HEK293 (cell line): ENCODE measurements around the gene DKKL1.

Source experiments
- CTCF ChIA-PET: fragments of 350-600 bp; formaldehyde crosslinking; extraction: SDS; loops from one replicate; lab custom pipeline; 2021; ENCODE audit warnings: antibody characterized with exemption; lab: Yijun Ruan, JAX
- POLR2A ChIA-PET: fragments of 300-600 bp; formaldehyde crosslinking; extraction: SDS; loops from one replicate; lab custom pipeline; 2020; ENCODE audit warnings: antibody characterized with exemption, inconsistent platforms; lab: Yijun Ruan, JAX
- H3K27ac ChIP-seq: fragments of 200-500 bp; sonication (Bioruptor generic); 2 replicates; pipeline ENCODE4 v1.5.1; 2014; ENCODE audit warnings: low read depth, low read length, control low read depth, inconsistent platforms; ENCODE audit errors: extremely low read depth
- H3K36me3 ChIP-seq, 2 experiments: fragments of 200-500 bp in 1 of 2; sonication (Bioruptor generic) in 1 of 2; 1 replicate in 1 of 2; 2 replicates in 1 of 2; pipeline ENCODE4 v1.5.1; 2014 to 2017; ENCODE audit warnings: inconsistent platforms in 2 of 2, low read length in 2 of 2; ENCODE audit not compliant: control insufficient read depth in 2 of 2, insufficient read depth in 1 of 2
- H3K4me1 ChIP-seq: fragments of 200-500 bp; sonication (Bioruptor generic); 2 replicates; pipeline ENCODE4 v1.5.1; 2014; ENCODE audit warnings: mild to moderate bottlenecking, low read length, inconsistent platforms; ENCODE audit not compliant: control insufficient read depth, insufficient read depth
- H3K4me3 ChIP-seq: 2 replicates; pipeline ENCODE4 v1.5.1; 2011; ENCODE audit warnings: low read depth, mild to moderate bottlenecking, control low read depth, low read length, moderate library complexity
- H3K9me3 ChIP-seq: fragments of 200-500 bp; sonication (Bioruptor generic); 2 replicates; pipeline ENCODE4 v1.5.1; 2014; ENCODE audit warnings: low read depth, low read length, inconsistent platforms; ENCODE audit not compliant: control insufficient read depth, insufficient read depth
- CTCF ChIP-seq: fragments of 450-650 bp; formaldehyde crosslinking; IDR thresholded peaks from 2 replicates; pipeline ENCODE4 v1.5.1; 2016; ENCODE audit warnings: missing biosample characterization, missing genetic modification characterization
- GLIS1 ChIP-seq: fragments of 450-650 bp; formaldehyde crosslinking; IDR thresholded peaks from 2 replicates; pipeline ENCODE4 v1.5.1; 2016; ENCODE audit warnings: missing biosample characterization, missing genetic modification characterization
- SCRT1 ChIP-seq: fragments of 450-650 bp; formaldehyde crosslinking; IDR thresholded peaks from 2 replicates; pipeline ENCODE4 v1.5.1; 2016; ENCODE audit warnings: missing biosample characterization, missing genetic modification characterization, borderline replicate concordance
- SCRT2 ChIP-seq: fragments of 450-650 bp; formaldehyde crosslinking; IDR thresholded peaks from 2 replicates; pipeline ENCODE4 v1.5.1; 2016; ENCODE audit warnings: missing biosample characterization, missing genetic modification characterization
- SP2 ChIP-seq: fragments of 450-650 bp; formaldehyde crosslinking; IDR thresholded peaks from 2 replicates; pipeline ENCODE4 v1.5.1; 2016; ENCODE audit warnings: missing biosample characterization, missing genetic modification characterization
- ZBTB10 ChIP-seq: fragments of 450-650 bp; formaldehyde crosslinking; IDR thresholded peaks from 2 replicates; pipeline ENCODE4 v1.5.1; 2016; ENCODE audit warnings: missing biosample characterization, missing genetic modification characterization
- ZBTB48 ChIP-seq: fragments of 450-650 bp; formaldehyde crosslinking; IDR thresholded peaks from 2 replicates; pipeline ENCODE4 v1.5.1; 2016; ENCODE audit warnings: missing biosample characterization, missing genetic modification characterization
- ZBTB6 ChIP-seq: fragments of 450-650 bp; formaldehyde crosslinking; IDR thresholded peaks from 2 replicates; pipeline ENCODE4 v1.5.1; 2017; ENCODE audit warnings: missing biosample characterization, missing genetic modification characterization
- ZFP69B ChIP-seq: fragments of 450-650 bp; formaldehyde crosslinking; IDR thresholded peaks from 2 replicates; pipeline ENCODE4 v1.5.1; 2016; ENCODE audit warnings: missing biosample characterization, missing genetic modification characterization
- ZIC2 ChIP-seq: fragments of 450-650 bp; formaldehyde crosslinking; IDR thresholded peaks from 2 replicates; pipeline ENCODE4 v1.5.1; 2016; ENCODE audit warnings: missing biosample characterization, missing genetic modification characterization
- ZNF175 ChIP-seq: fragments of 450-650 bp; formaldehyde crosslinking; IDR thresholded peaks from 2 replicates; pipeline ENCODE4 v1.5.1; 2016; ENCODE audit warnings: missing biosample characterization, missing genetic modification characterization
- ZNF184 ChIP-seq: fragments of 450-650 bp; IDR thresholded peaks from 2 replicates; pipeline ENCODE4 v1.5.1; 2018; ENCODE audit warnings: missing biosample characterization, mild to moderate bottlenecking, missing genetic modification characterization
- ZNF2 ChIP-seq: fragments of 450-650 bp; formaldehyde crosslinking; IDR thresholded peaks from 2 replicates; pipeline ENCODE4 v1.5.1; 2016; ENCODE audit warnings: missing biosample characterization, missing genetic modification characterization
- ZNF223 ChIP-seq: fragments of 450-650 bp; formaldehyde crosslinking; IDR thresholded peaks from 2 replicates; pipeline ENCODE4 v1.5.1; 2016; ENCODE audit warnings: missing biosample characterization, missing genetic modification characterization
- ZNF266 ChIP-seq: fragments of 450-650 bp; formaldehyde crosslinking; IDR thresholded peaks from 2 replicates; pipeline ENCODE4 v1.5.1; 2016; ENCODE audit warnings: missing biosample characterization, missing genetic modification characterization, low read depth
- ZNF549 ChIP-seq: fragments of 450-650 bp; IDR thresholded peaks from 2 replicates; pipeline ENCODE4 v1.5.1; 2018; ENCODE audit warnings: missing biosample characterization, missing genetic modification characterization, mild to moderate bottlenecking, inconsistent platforms, moderate library complexity
- ZNF585B ChIP-seq: fragments of 450-650 bp; formaldehyde crosslinking; IDR thresholded peaks from 2 replicates; pipeline ENCODE4 v1.5.1; 2016; ENCODE audit warnings: missing biosample characterization, missing genetic modification characterization
- ZNF785 ChIP-seq: fragments of 450-650 bp; formaldehyde crosslinking; IDR thresholded peaks from 2 replicates; pipeline ENCODE4 v1.5.1; 2016; ENCODE audit warnings: missing biosample characterization, missing genetic modification characterization
- ZSCAN16 ChIP-seq: fragments of 450-650 bp; formaldehyde crosslinking; IDR thresholded peaks from 2 replicates; pipeline ENCODE4 v1.5.1; 2016; ENCODE audit warnings: missing biosample characterization, missing genetic modification characterization
- TF ChIP-seq, protein P1 (sequence below): fragments of 450-650 bp; formaldehyde crosslinking; IDR thresholded peaks from 2 replicates; pipeline ENCODE4 v1.5.1; 2016; ENCODE audit warnings: missing biosample characterization, missing genetic modification characterization

The DKKL1 gene

DNA sequence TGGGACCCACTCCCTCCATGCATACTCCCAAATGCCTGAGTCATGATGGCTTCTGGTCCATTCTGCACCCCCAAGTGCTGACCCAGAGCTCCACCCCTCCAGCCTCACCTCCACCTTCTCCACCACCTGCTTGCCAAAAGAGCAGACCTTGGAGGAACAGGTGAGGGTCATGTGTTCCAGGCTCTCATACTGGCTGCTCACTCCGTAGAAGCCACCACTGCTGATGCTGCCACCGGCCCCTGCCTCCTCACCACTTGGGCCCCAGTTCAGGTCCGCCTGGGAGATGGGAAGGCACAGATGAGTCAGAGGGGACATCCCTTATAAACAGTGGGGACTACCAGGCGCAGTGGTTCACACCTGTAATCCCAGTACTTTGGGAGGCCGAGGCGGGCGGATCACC, 20.6 kb upstream of the DKKL1 start:
- ChIA-PET POLR2A (interaction anchor here (1.1 kb wide), 1 partner anchor 11 kb away, joined by 4 read pairs; no protein-coding TSS in a partner anchor), CTCF (interaction anchor here (1.5 kb wide), 1 partner anchor 42 kb away, joined by 4 read pairs; no protein-coding TSS in a partner anchor)
- peaks cover 7% of the 10 kb centered on the region; the same call in 1 of the 2 replicates for H3K4me1 ChIP-seq
- TF ChIP-seq ZBTB6 (tag by site-specific recombination) (no peak), SP2 (tag by site-specific recombination) (no peak), ZBTB48 (tag by site-specific recombination) (no peak), ZNF175 (tag by site-specific recombination) (no peak), ZBTB10 (no peak), CTCF (tag by site-specific recombination) (no peak), ZNF585B (tag by site-specific recombination) (no peak), ZNF2 (no peak), SCRT2 (no peak), SCRT1 (tag by site-specific recombination) (no peak), ZNF184 (tag by site-specific recombination) (no peak), ZNF223 (no peak), ZNF549 (tag by site-specific recombination) (no peak), ZNF785 (no peak), ZIC2 (tag by site-specific recombination) (no peak), ZFP69B (tag by site-specific recombination) (no peak), GLIS1 (no peak), ZNF266 (tag by site-specific recombination) (no peak), ZSCAN16 (tag by site-specific recombination) (no peak)
- TF ChIP-seq, protein P1, sequence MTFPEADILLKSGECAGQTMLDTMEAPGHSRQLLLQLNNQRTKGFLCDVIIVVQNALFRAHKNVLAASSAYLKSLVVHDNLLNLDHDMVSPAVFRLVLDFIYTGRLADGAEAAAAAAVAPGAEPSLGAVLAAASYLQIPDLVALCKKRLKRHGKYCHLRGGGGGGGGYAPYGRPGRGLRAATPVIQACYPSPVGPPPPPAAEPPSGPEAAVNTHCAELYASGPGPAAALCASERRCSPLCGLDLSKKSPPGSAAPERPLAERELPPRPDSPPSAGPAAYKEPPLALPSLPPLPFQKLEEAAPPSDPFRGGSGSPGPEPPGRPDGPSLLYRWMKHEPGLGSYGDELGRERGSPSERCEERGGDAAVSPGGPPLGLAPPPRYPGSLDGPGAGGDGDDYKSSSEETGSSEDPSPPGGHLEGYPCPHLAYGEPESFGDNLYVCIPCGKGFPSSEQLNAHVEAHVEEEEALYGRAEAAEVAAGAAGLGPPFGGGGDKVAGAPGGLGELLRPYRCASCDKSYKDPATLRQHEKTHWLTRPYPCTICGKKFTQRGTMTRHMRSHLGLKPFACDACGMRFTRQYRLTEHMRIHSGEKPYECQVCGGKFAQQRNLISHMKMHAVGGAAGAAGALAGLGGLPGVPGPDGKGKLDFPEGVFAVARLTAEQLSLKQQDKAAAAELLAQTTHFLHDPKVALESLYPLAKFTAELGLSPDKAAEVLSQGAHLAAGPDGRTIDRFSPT (tag by site-specific recombination), result no peak
- no peaks in the 10 kb centered on the region for H3K9me3 ChIP-seq
- H3K27ac ChIP-seq, result no peak overlapping the region
- H3K36me3 ChIP-seq, result peaks cover 28 to 69% of the 10 kb centered on the region in 2 experiments
- H3K4me3 ChIP-seq, result no peak overlapping the region
